GM12801 (cell line): ENCODE results near the gene SFRP5.

Experiments
- CTCF ChIP-seq: IDR thresholded peaks from one replicate; pipeline ENCODE4 v1.5.1; 2011; ENCODE audit warnings: control low read depth; ENCODE audit not compliant: insufficient read length; ENCODE audit errors: extremely low read depth

The SFRP5 gene

GRCh38 chr10:97757471-97757870 lies 14.3 kb downstream of the SFRP5 start:
- TF ChIP-seq CTCF, result no peak

GRCh38 chr10:97755718-97756117 lies 16.1 kb downstream of the SFRP5 start:
- TF ChIP-seq CTCF, result no peak

GRCh38 chr10:97754726-97755125 lies 17.1 kb downstream of the SFRP5 start:
- no peak for TF ChIP-seq CTCF

- TF ChIP-seq CTCF, result no peak
These were observed 18.8 kb downstream of the SFRP5 start for GRCh38 chr10:97752956-97753355.

- TF ChIP-seq CTCF, result no peak
These were observed 23.7 kb downstream of the SFRP5 start for GRCh38 chr10:97748116-97748515.

GRCh38 chr10:97747573-97747972 lies 24.2 kb downstream of the SFRP5 start:
- TF ChIP-seq CTCF, result no peak

- no peak for TF ChIP-seq CTCF
These were observed 27.3 kb downstream of the SFRP5 start for GRCh38 chr10:97744405-97745035.
